Stimulated activated naive CD4-positive, alpha-beta T cell (primary cell): ENCODE results near the gene PTAR1.

Experiments used
- DNase-seq, 6 experiments: peaks; one replicate each; lab custom pipeline; 2025; lab: John Stamatoyannopoulos, UW

The PTAR1 gene

GRCh38 chr9:69674112-69674685 lies 85.6 kb downstream of the PTAR1 start:
- no peak for DNase-seq

- DNase-seq: no peak
Observed at GRCh38 chr9:69673311-69673640, 86.5 kb downstream of the PTAR1 start.

GRCh38 chr9:69672596-69673310 lies 87.1 kb downstream of the PTAR1 start:
- DNase-seq: peak; percentile 49 to 80 (median 62)

- DNase-seq: peak; percentile 46 to 73 (median 62)
Observed at GRCh38 chr9:69671879-69672595, 87.8 kb downstream of the PTAR1 start, which contains the start of gene APBA1. TSS of gene APBA1 (minus strand) at chr9:69672371.

GRCh38 chr9:69671311-69671878 lies 88.4 kb downstream of the PTAR1 start:
- peak in 1 of 6 experiments; percentile 17 for DNase-seq

GRCh38 chr9:69667306-69667705 lies 92.5 kb downstream of the PTAR1 start:
- no peak for DNase-seq

GRCh38 chr9:69660304-69660703 lies 99.5 kb downstream of the PTAR1 start:
- no peak for DNase-seq
